Neural cell (in vitro differentiated cells): Measurements from ENCODE around the gene FAXDC2. TPM values are rescaled to one million over a fixed set of nuclear protein-coding genes. Genes with fewer than 3 reads are reported as not detected.

ENCODE experiments used
- H2AFZ ChIP-seq: fragments of 200-600, 300-800 bp; sonication (generic), shearing (Covaris generic); 2 replicates; pipeline ENCODE4 v1.6.0; 2014; ENCODE audit warnings: low read depth, mild to moderate bottlenecking, antibody characterized with exemption, low read length, moderate library complexity
- H3F3A ChIP-seq: fragments of 200-600 bp; shearing (Covaris generic); 2 replicates; pipeline ENCODE4 v1.6.1; 2016; ENCODE audit warnings: mild to moderate bottlenecking, moderate library complexity, mixed read lengths, antibody characterized with exemption, low read length; ENCODE audit not compliant: insufficient read depth, poor library complexity, severe bottlenecking
- H3K27ac ChIP-seq: fragments of 200-600, 300-800 bp; sonication (generic), shearing (Covaris generic); 2 replicates; pipeline ENCODE4 v1.5.1; 2014; ENCODE audit warnings: mild to moderate bottlenecking, low read length, moderate library complexity
- H3K27me3 ChIP-seq: fragments of 300-800, 200-600 bp; sonication (generic), shearing (Covaris generic); 2 replicates; pipeline ENCODE4 v1.6.0; 2014; ENCODE audit warnings: mild to moderate bottlenecking, low read depth, low read length, moderate library complexity; ENCODE audit not compliant: insufficient read depth
- H3K36me3 ChIP-seq: fragments of 300-800, 200-600 bp; sonication (generic), shearing (Covaris generic); 2 replicates; pipeline ENCODE4 v1.5.1; 2014; ENCODE audit warnings: mild to moderate bottlenecking, antibody characterized with exemption, low read length, moderate library complexity; ENCODE audit not compliant: insufficient read depth
- H3K4me2 ChIP-seq: fragments of 300-800, 200-600 bp; sonication (generic), shearing (Covaris generic); 2 replicates; pipeline ENCODE4 v1.6.0; 2014; ENCODE audit warnings: mild to moderate bottlenecking, low read length
- H3K4me3 ChIP-seq: fragments of 300-800, 200-600 bp; sonication (generic), shearing (Covaris generic); 2 replicates; pipeline ENCODE4 v1.5.1; 2014; ENCODE audit warnings: mild to moderate bottlenecking, low read length, moderate library complexity
- H3K79me2 ChIP-seq: fragments of 200-600 bp; shearing (Covaris generic); replicated peaks from 2 replicates; pipeline ENCODE4 v1.6.0; 2014; ENCODE audit warnings: mild to moderate bottlenecking, low read length, moderate library complexity; ENCODE audit not compliant: insufficient read depth
- H3K9ac ChIP-seq: fragments of 300-800, 200-600 bp; sonication (generic), shearing (Covaris generic); 2 replicates; pipeline ENCODE4 v1.6.1; 2016; ENCODE audit warnings: mild to moderate bottlenecking, low read length, mixed read lengths
- H3K9me2 ChIP-seq: fragments of 200-600 bp; shearing (Covaris generic); 2 replicates; pipeline ENCODE4 v1.6.1; 2016; ENCODE audit warnings: mild to moderate bottlenecking, low read length, mixed read lengths; ENCODE audit not compliant: insufficient read depth
- H3K9me3 ChIP-seq: fragments of 200-600, 300-800 bp; sonication (generic), shearing (Covaris generic); 2 replicates; pipeline ENCODE4 v1.6.1; 2016; ENCODE audit warnings: mild to moderate bottlenecking, mixed run types, low read length, moderate library complexity, mixed read lengths
- H4K20me1 ChIP-seq: fragments of 200-600 bp; shearing (Covaris generic); 2 replicates; pipeline ENCODE4 v1.6.1; 2016; ENCODE audit warnings: mild to moderate bottlenecking, mixed run types; ENCODE audit not compliant: insufficient read depth
- CTCF ChIP-seq: fragments of 450-650 bp; IDR thresholded peaks from 2 replicates; pipeline ENCODE4 v1.5.1; 2014; ENCODE audit warnings: antibody characterized with exemption, mild to moderate bottlenecking, moderate library complexity; ENCODE audit not compliant: poor library complexity, severe bottlenecking
- EP300 ChIP-seq: fragments of 450-650 bp; conservative IDR thresholded peaks from 2 replicates; pipeline ENCODE4 v1.6.1; 2014; ENCODE audit warnings: antibody characterized with exemption, mild to moderate bottlenecking, moderate library complexity; ENCODE audit not compliant: poor library complexity, severe bottlenecking
- EZH2 ChIP-seq: fragments of 200-600, 300-800 bp; shearing (Covaris generic), sonication (generic); IDR thresholded peaks from 2 replicates; pipeline ENCODE4 v1.6.1; 2014; ENCODE audit warnings: antibody characterized with exemption, low read length, borderline replicate concordance, mild to moderate bottlenecking; ENCODE audit not compliant: insufficient read depth, poor library complexity, severe bottlenecking
- MXI1 ChIP-seq: fragments of 450-650 bp; conservative IDR thresholded peaks from 2 replicates; pipeline ENCODE4 v1.6.1; 2014; ENCODE audit warnings: antibody characterized with exemption, mild to moderate bottlenecking; ENCODE audit not compliant: poor library complexity, severe bottlenecking
- POLR2AphosphoS5 ChIP-seq: IDR thresholded peaks from 2 replicates; pipeline ENCODE4 v1.6.1; 2012
- RAD21 ChIP-seq: fragments of 450-650 bp; conservative IDR thresholded peaks from 2 replicates; pipeline ENCODE4 v1.6.1; 2014; ENCODE audit warnings: antibody characterized with exemption, mild to moderate bottlenecking, moderate library complexity
- REST ChIP-seq: IDR thresholded peaks from 2 replicates; pipeline ENCODE4 v1.6.1; 2012; ENCODE audit warnings: borderline replicate concordance
- SMC3 ChIP-seq: fragments of 450-650 bp; conservative IDR thresholded peaks from 2 replicates; pipeline ENCODE4 v1.6.1; 2014; ENCODE audit warnings: antibody characterized with exemption, mild to moderate bottlenecking, moderate library complexity; ENCODE audit not compliant: poor library complexity
- TAF1 ChIP-seq: IDR thresholded peaks from 2 replicates; pipeline ENCODE4 v1.6.1; 2012; ENCODE audit warnings: low read depth
- polyA plus RNA-seq: library from polyadenylated mRNA; depleted of rRNA; stranded (reverse); fragments of >200 nt; gene quantifications from 2 replicates; pipeline ENCODE4 v1.2.3, GENCODE V29; 2014

FAXDC2 gene
- polyA plus RNA-seq, 1 donor from 2014 or later = 0.12 TPM

DNA sequence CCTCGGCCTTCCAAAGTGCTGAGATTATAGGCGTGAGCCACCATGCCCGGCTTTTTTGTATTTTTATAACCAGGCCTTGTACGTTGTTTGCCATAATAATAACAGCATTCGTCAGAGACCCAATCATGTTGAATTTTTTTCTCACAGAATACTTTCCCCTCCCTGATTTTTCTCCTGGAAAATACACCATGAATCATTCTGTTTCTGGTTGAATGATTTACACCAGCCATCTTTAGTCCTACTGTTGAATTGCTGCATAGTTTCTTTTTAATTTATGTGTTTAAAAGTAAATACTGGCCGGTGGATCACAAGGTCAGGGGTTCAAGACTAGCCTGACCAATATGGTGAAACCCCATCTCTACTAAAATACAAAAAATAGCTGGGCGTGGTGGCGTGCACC, 11.5 kb upstream of the FAXDC2 start:
- no peaks in the 10 kb centered on the region for H3K9me2 ChIP-seq
- no peak overlapping the region for H2AFZ ChIP-seq
- no peaks in the 10 kb centered on the region for H3K27me3 ChIP-seq
- H3K27ac ChIP-seq = no peak overlapping the region
- no peaks in the 10 kb centered on the region for H3K36me3 ChIP-seq
- H3K4me3 ChIP-seq = no peak overlapping the region
- H3K4me2 ChIP-seq = no peak overlapping the region
- peaks cover 3% of the 10 kb centered on the region for H3F3A ChIP-seq
- TF ChIP-seq EP300 (no peak), CTCF (no peak), RAD21 (no peak), REST (no peak), POLR2AphosphoS5 (no peak), TAF1 (no peak), EZH2 (no peak), SMC3 (no peak), MXI1 (no peak)
- no peaks in the 10 kb centered on the region for H4K20me1 ChIP-seq
- no peak overlapping the region for H3K9ac ChIP-seq
- no peaks in the 10 kb centered on the region for H3K9me3 ChIP-seq
- peaks cover 61% of the 10 kb centered on the region for H3K79me2 ChIP-seq

- H3K36me3 ChIP-seq = no peaks in the 10 kb centered on the region
- H3K4me2 ChIP-seq = peak overlapping the region; percentile 64
- no peak overlapping the region for H2AFZ ChIP-seq
- H3K79me2 ChIP-seq = peaks cover 55% of the 10 kb centered on the region
- no peaks in the 10 kb centered on the region for H4K20me1 ChIP-seq
- H3F3A ChIP-seq = peaks cover 5% of the 10 kb centered on the region
- no peaks in the 10 kb centered on the region for H3K27me3 ChIP-seq
- peak overlapping the region; percentile 96 for H3K9ac ChIP-seq
- TF ChIP-seq REST (no peak), SMC3 (no peak), RAD21 (no peak), TAF1 (no peak), CTCF (no peak), EP300 (no peak), POLR2AphosphoS5 (no peak), MXI1 (no peak), EZH2 (no peak)
- no peaks in the 10 kb centered on the region for H3K9me3 ChIP-seq
- no peak overlapping the region for H3K27ac ChIP-seq
- peak overlapping the region; percentile 78 for H3K4me3 ChIP-seq
- no peaks in the 10 kb centered on the region for H3K9me2 ChIP-seq
Measured at GRCh38 chr5:154860765-154861164, 10.4 kb upstream of the FAXDC2 start.
